SHP77 (cell line): ENCODE data around the gene DNASE1L3.
"Not testable (repeated sequence)": the region's sequence is repeated elsewhere in the genome, so short reads cannot be mapped to it uniquely, and the experiment has no call there.

ENCODE experiments used
- DNase-seq, 2 experiments: peaks; one replicate each; lab custom pipeline; 2025; lab: John Stamatoyannopoulos, UW

The DNASE1L3 gene

GRCh38 chr3:58201451-58201850 lies 9.3 kb downstream of the DNASE1L3 start:
- DNase-seq = not testable (repeated sequence)

- DNase-seq = no peak
Observed at GRCh38 chr3:58200846-58201355, 9.9 kb downstream of the DNASE1L3 start.

- no peak for DNase-seq
Observed at GRCh38 chr3:58200121-58200709, 10.6 kb downstream of the DNASE1L3 start.

GRCh38 chr3:58198804-58199203 lies 12.0 kb downstream of the DNASE1L3 start:
- DNase-seq = no peak

GRCh38 chr3:58198362-58198761 lies 12.4 kb downstream of the DNASE1L3 start:
- DNase-seq = no peak

- DNase-seq = no peak
Observed at GRCh38 chr3:58197588-58197987, 13.2 kb downstream of the DNASE1L3 start.

- DNase-seq = no peak
Observed at GRCh38 chr3:58193682-58194407, 16.9 kb downstream of the DNASE1L3 start.

- DNase-seq = no peak
Observed at GRCh38 chr3:58192069-58192468, 18.7 kb downstream of the DNASE1L3 start.

- no peak for DNase-seq
Observed at GRCh38 chr3:58191361-58191991, 19.3 kb downstream of the DNASE1L3 start.

- DNase-seq = no peak
Observed at GRCh38 chr3:58190882-58191281, 19.9 kb downstream of the DNASE1L3 start.

- DNase-seq = no peak
Observed at GRCh38 chr3:58190291-58190690, 20.5 kb downstream of the DNASE1L3 start.

- DNase-seq = no peak
Observed at GRCh38 chr3:58189691-58190090, 21.1 kb downstream of the DNASE1L3 start.

GRCh38 chr3:58188921-58189451 lies 21.8 kb downstream of the DNASE1L3 start:
- no peak for DNase-seq

GRCh38 chr3:58188173-58188564 lies 22.6 kb downstream of the DNASE1L3 start:
- no peak for DNase-seq

GRCh38 chr3:58184982-58185360 lies 25.8 kb downstream of the DNASE1L3 start:
- no peak for DNase-seq

- peak in 1 of 2 experiments; percentile 5 for DNase-seq
Observed at GRCh38 chr3:58184309-58184981, 26.3 kb downstream of the DNASE1L3 start.

GRCh38 chr3:58183891-58184290 lies 26.9 kb downstream of the DNASE1L3 start:
- DNase-seq = no peak

- no peak for DNase-seq
Observed at GRCh38 chr3:58183221-58183620, 27.6 kb downstream of the DNASE1L3 start.

- no peak for DNase-seq
Observed at GRCh38 chr3:58180940-58181587, 29.7 kb downstream of the DNASE1L3 start.

- DNase-seq = no peak
Observed at GRCh38 chr3:58180099-58180880, 30.5 kb downstream of the DNASE1L3 start.
